Measurements from ENCODE around the gene KLHL25.

KLHL25 gene

GRCh38 chr15:85745525-85746150 lies 49.1 kb downstream of the KLHL25 start:
- no peak for DNase-seq (ENCODE audit: low spot score)

- no peak for DNase-seq (ENCODE audit: low spot score)
Measured at GRCh38 chr15:85745023-85745422, 49.7 kb downstream of the KLHL25 start.

DNA sequence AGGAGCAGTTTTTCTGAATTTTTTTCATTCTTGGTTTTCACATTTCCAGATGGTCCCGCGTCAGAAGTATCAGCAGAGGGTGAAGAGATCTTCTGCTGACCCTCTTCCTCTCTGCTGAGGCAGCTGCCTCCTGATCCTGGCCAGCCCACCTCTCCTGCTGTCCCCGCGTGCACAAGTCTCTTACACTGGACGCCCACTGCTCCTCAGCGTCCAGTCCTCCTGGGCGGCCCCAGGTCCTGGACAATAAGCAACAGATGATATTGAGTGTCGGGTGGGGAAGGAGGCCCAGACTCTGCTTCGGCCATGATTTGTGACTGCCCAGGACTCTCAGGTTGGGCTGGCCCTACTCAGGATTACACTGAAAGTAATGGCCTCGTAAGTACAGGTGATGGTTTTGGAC lies 50.1 kb downstream of the KLHL25 start:
- DNase-seq (ENCODE audit: low spot score), result no peak

- DNase-seq (ENCODE audit: low spot score), result no peak
Measured at GRCh38 chr15:85743392-85744055, 51.2 kb downstream of the KLHL25 start.

DNA sequence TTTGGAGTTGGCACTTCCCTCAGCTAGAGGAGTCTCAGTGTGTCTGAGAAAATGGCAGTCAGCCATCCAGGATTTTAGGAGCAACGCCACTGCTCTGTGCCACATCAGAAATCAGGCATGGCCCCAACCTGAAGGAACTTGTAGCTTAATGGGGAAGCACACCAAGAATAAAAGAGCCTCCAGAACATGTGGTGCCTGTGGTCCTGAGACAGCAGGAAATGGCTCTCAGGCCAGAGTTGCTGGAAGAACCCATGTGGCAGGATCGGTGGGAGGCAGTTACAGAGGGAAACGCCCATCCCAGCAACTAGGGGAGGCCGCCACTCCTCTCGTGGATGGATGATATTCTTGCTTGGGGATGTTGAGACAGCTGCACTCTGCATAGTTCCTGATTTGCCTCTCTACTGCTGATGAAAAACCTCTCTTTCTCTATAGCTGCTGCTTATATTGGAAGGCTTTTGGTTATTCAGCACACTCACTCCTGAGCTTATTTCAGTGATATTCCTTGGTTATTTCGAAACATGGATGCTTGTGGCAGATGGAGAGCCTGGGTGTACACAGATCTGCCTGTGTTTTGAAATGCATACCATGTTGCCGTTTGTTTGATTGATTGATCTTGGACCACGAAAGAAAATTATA lies 52.4 kb downstream of the KLHL25 start:
- no peak for DNase-seq (ENCODE audit: low spot score)

- no peak for DNase-seq (ENCODE audit: low spot score)
Measured at GRCh38 chr15:85741662-85742061, 53.1 kb downstream of the KLHL25 start.

GRCh38 chr15:85741021-85741421 lies 53.7 kb downstream of the KLHL25 start:
- DNase-seq (ENCODE audit: low spot score), result no peak

- DNase-seq (ENCODE audit: low spot score), result no peak
Measured at GRCh38 chr15:85737061-85737460, 57.7 kb downstream of the KLHL25 start.

DNA sequence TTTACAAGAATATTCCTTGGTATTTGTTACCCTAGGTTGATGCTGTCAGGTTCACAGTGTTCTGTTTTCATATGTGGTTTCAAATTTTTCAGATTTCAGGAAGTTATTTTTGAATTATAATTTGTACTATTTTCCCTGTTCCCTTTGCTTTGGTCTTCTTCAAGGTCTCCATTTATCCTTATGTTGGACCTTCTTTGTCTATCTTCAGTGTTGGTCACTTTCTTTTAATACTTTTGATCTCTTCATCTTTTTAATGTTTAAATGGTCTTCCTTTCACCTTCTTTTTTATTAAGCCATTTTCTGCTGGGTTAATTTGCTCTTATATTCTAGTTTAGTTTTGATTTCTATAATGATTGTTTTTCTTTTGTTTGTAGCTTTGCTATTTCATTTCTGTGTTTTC lies 61.3 kb downstream of the KLHL25 start:
- no peak for DNase-seq (ENCODE audit: low spot score)

- peak; percentile 80 for DNase-seq (ENCODE audit: low spot score)
Measured at GRCh38 chr15:85730001-85730820, 64.5 kb downstream of the KLHL25 start.

DNA sequence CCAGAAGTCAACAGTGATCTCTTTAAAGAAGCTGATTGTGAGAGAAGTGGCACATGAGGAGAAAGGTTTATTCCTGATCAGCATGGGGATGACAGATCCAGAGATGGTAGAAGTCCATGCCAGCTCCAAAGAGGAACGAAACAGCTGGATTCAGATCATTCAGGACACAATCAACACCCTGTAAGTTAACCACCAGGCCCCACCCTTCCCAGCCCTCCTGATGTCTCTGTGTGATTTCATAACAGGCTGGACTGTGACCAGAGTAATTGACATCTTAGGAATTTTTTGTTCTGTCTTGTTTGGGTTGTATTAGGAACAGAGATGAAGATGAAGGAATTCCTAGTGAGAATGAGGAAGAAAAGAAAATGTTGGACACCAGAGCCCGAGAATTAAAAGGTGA lies 67.7 kb downstream of the KLHL25 start:
- no peak for DNase-seq (ENCODE audit: low spot score)

GRCh38 chr15:85726454-85726853 lies 68.3 kb downstream of the KLHL25 start:
- DNase-seq (ENCODE audit: low spot score), result no peak

GRCh38 chr15:85725564-85725963 lies 69.2 kb downstream of the KLHL25 start:
- DNase-seq (ENCODE audit: low spot score), result no peak

GRCh38 chr15:85725019-85725418 lies 69.7 kb downstream of the KLHL25 start:
- DNase-seq (ENCODE audit: low spot score), result no peak

- no peak for DNase-seq (ENCODE audit: low spot score)
Measured at GRCh38 chr15:85723960-85724945, 70.5 kb downstream of the KLHL25 start.

DNA sequence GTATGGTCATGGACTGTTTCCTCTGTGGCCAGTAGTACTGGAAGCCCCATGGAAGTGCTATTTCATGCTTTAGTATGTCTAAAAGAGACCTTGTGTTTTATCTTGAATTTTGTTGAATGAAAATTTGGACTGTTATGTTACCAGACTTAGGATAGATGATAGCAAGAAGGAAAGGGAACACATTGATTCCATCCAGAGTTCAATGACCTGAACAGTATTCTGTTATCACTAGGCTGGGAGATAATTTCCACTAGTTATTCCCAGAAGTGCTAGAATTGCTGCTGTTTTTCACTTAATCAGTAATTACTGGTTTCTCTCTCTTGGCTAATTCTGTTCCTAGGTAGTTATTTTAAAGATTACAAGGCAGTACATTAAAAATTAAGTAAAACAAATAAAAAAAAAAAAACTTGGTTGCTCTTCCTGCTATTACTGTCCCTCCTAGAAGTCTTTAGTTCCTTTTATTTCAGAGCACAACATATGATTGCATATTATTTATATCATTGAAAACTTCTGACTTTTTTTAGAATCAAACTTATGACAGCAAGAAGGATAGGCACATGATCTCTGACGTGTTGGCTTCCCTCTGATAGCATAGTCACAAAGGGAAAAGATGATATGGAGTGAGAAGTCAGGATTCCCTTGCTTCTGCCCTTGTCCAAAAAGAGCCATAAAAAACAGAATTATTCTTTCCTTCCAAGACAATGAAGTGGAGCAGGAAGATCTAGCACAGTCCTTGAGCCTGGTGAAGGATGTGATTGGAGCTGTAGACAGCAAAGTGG lies 72.2 kb downstream of the KLHL25 start:
- DNase-seq (ENCODE audit: low spot score), result no peak

- no peak for DNase-seq (ENCODE audit: low spot score)
Measured at GRCh38 chr15:85718981-85719380, 75.7 kb downstream of the KLHL25 start.

- DNase-seq (ENCODE audit: low spot score), result no peak
Measured at GRCh38 chr15:85718271-85718971, 76.3 kb downstream of the KLHL25 start.

DNA sequence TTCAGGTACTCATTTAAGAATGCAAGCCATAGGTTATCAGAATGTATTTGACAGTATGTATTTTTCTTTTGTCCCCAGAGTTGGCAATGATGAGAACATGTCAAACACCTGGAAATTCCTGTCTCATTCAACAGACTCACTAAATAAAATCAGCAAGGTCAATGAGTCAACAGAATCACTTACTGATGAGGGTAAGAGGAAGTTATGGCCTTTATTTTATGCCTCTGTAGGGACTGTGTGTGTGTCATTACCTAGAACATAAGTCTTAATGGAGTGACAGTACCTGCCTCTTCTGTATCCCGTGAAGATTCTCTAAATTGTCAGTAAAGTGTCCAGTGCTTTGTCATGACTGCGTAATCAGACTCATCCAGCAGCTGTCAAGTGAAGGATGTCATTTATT lies 77.5 kb downstream of the KLHL25 start:
- no peak for DNase-seq (ENCODE audit: low spot score)

DNA sequence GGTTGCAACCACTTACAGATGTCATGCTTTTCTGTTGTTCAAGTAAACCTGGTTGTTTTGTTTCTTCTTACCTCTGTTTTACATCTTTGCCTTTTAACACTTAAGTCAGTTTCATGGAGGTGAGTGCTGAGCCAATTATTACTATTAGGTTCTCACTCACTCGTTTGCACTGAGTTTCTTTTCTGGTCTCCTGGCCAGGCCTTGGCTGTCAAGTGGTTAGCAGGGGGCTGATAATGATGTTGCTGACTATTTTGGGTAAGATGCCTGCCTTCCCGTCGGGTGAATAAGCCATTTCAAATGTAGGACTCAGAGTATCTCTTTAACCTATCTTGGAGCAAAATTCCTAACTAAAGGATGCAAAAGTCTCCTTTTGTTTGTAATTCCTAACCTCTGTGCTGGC lies 78.5 kb downstream of the KLHL25 start:
- DNase-seq (ENCODE audit: low spot score), result no peak

Measured in activated CD4-positive, alpha-beta T cell treated with anti-CD3 and anti-CD28 coated beads, Interleukin-2, Interleukin-4, amounts not matched to agents 100 ng/mL and 50 ng/mL, durations not matched to agents 16 hours and 8 hours (primary cell).